22Rv1 (cell line): ENCODE data around the gene PRR11.

ENCODE experiments used
- CTCF ChIP-seq: fragments of 450-650 bp; IDR thresholded peaks from 2 replicates; pipeline ENCODE4 v1.5.1; 2017; ENCODE audit warnings: mild to moderate bottlenecking
- ZFX ChIP-seq: fragments of 450-650 bp; IDR thresholded peaks from 2 replicates; pipeline ENCODE4 v1.6.1; 2017; ENCODE audit warnings: antibody characterized with exemption, borderline replicate concordance

- no peak for TF ChIP-seq CTCF
- TF ChIP-seq ZFX, result no peak
These were observed 44.0 kb upstream of the PRR11 start for GRCh38 chr17:59111539-59111938.
